Activated T-helper 1 cell treated with Interleukin-2 at 50 U/mL for 16 hours (primary cell): Measurements from ENCODE around the gene VRK1.

ENCODE experiments used
- DNase-seq: peaks from one replicate; pipeline ENCODE4 v3.0.0-alpha.2; 2020; ENCODE audit warnings: low read depth

Gene VRK1

GRCh38 chr14:96922986-96923385, 125.8 kb downstream of the VRK1 start:
- no peak for DNase-seq

GRCh38 chr14:96925422-96925821, 128.2 kb downstream of the VRK1 start:
- DNase-seq = no peak

- no peak for DNase-seq
These were observed 128.8 kb downstream of the VRK1 start for GRCh38 chr14:96926001-96926400.

- no peak for DNase-seq
These were observed 131.7 kb downstream of the VRK1 start for GRCh38 chr14:96928779-96929380.

- no peak for DNase-seq
These were observed 132.8 kb downstream of the VRK1 start for GRCh38 chr14:96929950-96930349.

GRCh38 chr14:96930526-96930925, 133.3 kb downstream of the VRK1 start:
- DNase-seq = no peak
